Subcutaneous adipose tissue (tissue), 4 donors: ENCODE data around the gene OAT. TPM values are rescaled to one million over a fixed set of nuclear protein-coding genes. Genes with fewer than 3 reads are reported as not detected.

ENCODE experiments used
- total RNA-seq, 4 donors: library from RNA; depleted of rRNA; stranded (reverse); fragments of >200 nt; gene quantifications; one replicate each; pipeline ENCODE4 v1.1.0, GENCODE V29; 2016
- TF ChIP-seq, protein P1 (sequence below): fragments of 450-650 bp; IDR thresholded peaks from one replicate; pipeline ENCODE4 v1.5.1; 2016; ENCODE audit warnings: low read depth, mild to moderate bottlenecking, control low read depth, antibody characterized with exemption, moderate library complexity

Gene OAT
- total RNA-seq: 10 to 100 TPM; 46.5 to 96.4 (median 93.1) TPM

- TF ChIP-seq, protein P1, sequence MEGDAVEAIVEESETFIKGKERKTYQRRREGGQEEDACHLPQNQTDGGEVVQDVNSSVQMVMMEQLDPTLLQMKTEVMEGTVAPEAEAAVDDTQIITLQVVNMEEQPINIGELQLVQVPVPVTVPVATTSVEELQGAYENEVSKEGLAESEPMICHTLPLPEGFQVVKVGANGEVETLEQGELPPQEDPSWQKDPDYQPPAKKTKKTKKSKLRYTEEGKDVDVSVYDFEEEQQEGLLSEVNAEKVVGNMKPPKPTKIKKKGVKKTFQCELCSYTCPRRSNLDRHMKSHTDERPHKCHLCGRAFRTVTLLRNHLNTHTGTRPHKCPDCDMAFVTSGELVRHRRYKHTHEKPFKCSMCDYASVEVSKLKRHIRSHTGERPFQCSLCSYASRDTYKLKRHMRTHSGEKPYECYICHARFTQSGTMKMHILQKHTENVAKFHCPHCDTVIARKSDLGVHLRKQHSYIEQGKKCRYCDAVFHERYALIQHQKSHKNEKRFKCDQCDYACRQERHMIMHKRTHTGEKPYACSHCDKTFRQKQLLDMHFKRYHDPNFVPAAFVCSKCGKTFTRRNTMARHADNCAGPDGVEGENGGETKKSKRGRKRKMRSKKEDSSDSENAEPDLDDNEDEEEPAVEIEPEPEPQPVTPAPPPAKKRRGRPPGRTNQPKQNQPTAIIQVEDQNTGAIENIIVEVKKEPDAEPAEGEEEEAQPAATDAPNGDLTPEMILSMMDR: no peak
Observed at GRCh38 chr10:124418726-124419501, at the start of gene OAT. Gene OAT, minus strand, starts transcription at chr10:124418923. Its CDS starts 6,752 bp downstream, at chr10:124412171.

DNA sequence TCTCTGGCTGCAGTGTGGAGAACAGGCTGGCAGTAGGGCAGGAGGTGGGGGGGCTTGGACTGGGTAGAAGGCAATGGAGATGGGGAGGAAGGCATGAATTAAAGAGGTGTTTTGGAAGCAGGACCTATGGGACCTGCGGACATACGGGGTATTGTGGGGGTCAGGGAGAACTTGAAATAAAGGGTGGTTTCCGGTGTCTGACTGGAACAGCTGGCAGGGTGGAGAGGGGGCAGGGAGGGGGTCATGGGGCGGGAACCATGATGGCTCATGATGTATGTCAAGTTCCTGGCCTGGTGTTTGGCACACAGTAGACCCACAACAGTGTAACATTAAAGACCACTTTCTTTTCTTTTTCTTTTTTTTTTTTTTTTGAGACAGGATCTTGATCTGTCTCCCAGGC, 48.4 kb upstream of the OAT start:
- TF ChIP-seq, protein P1: no peak

DNA sequence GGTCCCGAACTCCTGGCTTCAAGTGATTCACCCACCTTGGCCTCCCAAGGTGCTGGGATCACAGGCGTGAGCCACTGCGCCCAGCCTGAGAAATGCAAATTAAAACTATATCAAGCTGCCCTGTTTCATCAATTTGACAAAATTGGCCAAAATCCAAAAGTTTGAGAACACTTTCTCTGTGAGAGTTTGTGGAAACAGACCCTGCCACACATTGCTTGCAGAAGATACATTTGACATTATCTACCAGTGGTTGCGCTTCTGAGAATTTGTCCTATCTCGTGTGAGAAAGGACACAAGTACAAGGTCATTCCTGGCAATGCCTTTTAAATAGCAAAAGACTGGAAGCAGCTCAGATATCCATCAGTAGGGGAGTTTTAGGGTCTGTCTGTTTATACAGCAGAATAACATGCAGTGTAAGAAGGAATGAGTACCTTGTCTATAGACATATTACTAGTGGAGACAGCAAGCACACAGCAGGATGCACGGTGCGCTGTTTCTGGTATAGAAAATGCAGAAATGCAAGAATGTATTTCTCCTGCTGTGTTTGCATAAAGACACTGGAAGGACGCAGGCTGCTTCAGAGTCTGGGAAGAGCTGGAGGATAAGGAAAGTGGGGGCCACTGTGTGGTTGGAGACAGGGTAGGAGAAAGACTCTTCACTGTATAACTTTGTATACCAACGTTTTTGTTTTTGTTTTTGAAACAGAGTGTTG, 47.2 kb upstream of the OAT start:
- TF ChIP-seq, protein P1: no peak

DNA sequence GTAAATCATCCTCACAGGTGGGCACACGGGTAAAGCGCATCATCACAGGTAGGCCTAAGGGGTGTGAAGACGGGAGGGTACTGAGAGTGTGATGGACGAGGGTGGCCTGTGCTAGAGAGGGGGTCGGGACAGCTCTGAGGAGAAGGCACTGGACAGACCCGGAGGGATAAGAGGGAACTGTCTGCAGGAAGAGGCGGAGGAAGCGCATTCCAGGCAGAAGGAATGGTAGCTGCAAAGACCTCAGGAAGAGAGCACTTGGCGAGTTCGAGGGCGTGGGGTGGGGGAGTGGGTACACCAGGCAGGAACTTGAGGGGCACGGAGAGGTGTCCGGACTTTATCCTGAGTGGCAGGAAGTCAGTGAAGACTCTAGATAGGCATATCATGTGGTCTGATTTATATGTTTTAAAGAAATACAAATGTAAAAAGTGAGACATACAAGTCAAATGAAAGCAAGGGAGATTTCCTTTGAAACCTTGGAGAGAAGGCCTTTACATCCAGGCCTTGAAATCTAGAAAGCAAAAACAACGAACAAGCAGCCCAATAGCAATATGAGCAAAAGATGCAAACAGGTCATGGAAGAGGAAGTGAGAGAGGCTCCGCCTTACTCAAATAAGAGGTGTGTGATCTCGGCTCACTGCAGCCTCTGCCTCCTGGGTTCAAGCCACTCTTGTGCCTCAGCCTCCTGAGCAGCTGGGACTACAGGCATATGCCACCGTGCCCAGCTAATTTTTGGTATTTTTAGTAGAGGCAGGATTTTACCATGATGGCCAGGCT, 46.5 kb upstream of the OAT start:
- TF ChIP-seq, protein P1: no peak

DNA sequence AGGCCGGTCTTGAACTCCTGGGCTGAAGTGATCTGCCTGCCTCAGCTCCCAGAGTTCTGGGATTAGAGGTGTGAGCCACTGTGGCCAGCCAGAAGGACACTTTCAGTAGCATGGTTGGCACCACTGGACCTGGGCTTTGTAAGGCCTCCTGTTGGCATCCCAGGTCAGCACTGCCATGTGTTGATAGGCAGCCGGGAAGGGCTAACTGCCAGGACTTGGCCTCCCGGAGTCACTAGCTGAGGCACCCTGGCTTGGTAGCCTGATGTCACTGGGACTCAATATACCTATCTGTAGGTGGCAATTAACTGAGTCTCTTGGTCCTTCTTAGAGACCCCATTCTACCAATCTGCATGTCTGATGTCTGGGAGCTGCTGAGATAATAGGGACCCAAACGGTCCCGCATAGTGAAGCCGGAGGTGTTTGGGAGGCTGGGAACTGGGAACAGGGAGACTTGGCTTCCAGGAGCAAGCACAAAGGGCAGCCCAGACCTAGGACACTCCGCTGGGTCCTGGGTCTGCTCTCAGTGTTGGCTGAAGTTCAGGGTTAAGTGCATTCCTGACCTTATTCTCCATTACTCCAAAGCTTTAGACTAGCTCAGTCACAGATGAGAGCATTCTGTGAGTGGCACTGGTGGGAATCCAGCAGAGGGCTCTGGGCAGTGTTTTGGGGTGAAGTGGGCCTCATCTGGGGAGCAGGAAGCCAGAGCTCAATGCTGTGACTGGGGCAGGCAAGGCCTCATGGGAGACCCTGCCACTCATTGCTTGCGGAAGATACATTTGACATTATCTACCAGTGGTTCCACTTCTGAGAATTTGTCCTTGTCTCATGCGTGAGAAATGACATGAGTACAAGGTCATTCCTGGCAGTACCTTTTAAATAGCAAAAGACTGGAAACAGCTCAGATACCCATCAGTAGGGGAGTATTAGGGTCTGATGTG, 45.6 kb upstream of the OAT start:
- TF ChIP-seq, protein P1: no peak

DNA sequence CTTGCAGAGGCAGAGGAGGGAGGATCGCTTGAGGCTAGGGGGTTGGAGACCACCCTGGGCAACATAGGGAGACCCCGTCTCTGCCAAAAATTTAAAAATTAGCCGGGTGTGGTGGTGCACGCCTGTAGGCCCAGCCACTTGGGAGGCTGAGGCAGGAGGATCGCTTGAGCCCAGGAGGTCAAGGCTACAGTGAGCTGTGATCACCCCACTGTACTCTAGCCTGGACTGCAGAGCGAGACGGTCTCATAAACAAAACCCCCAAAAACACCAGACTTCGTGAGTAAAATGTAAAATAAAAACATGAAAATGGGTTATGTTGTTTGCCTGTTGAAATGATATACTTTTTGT, 43.6 kb upstream of the OAT start:
- TF ChIP-seq, protein P1: no peak
